ENCODE data around the gene IL16. TPM values are rescaled to one million over a fixed set of nuclear protein-coding genes. Genes with fewer than 3 reads are reported as not detected.

The IL16 gene
- total and polyA plus RNA-seq, 9 of the 15 experiments (the other 6 are each of a cell fraction or from before 2014, with no cell fraction given): 1.4 to 18.8 (median 10.6) TPM

- TF ChIP-seq RAD51 (IDR thresholded peaks at IDR 0.05; ENCODE audit: borderline replicate concordance, low read depth) (no peak), TRIM28 (IDR thresholded peaks at IDR 0.05) (no peak), THAP12 (CRISPR knock-in tag; IDR thresholded peaks at IDR 0.05) (no peak), TAF7 (tag; IDR thresholded peaks at IDR 0.05) (no peak), POLR2H (tag; IDR thresholded peaks at IDR 0.05; ENCODE audit: low read depth) (no peak)
Measured at GRCh38 chr15:81337713-81338157, 141.1 kb downstream of the IL16 start (continued).

GRCh38 chr15:81338170-81339007 lies 141.7 kb downstream of the IL16 start:
- CTCF ChIA-PET (ENCODE audit: low intra/inter-chr PET ratio): no interaction called here
- H3K27me3 ChIP-seq (ENCODE audit: control insufficient read depth in 2 of 2, insufficient read depth in 2 of 2, low read length in 2 of 2): peaks cover 0 to 23% of the 10 kb centered on the region in 2 experiments; a peak in 3 of 5 replicates
- in situ Hi-C loops (cut with MboI) (no loop called here), intact Hi-C loops (cut with micrococcal nuclease) (no loop called here)
- no peak overlapping the region for H3K4me2 ChIP-seq (ENCODE audit: insufficient read depth, low read length)
- no peak overlapping the region for H3K4me3 ChIP-seq
- POLR2A ChIA-PET: interaction anchor here (1.0 to 1.2 kb wide), 2 partner anchors 12 kb away, joined by 3 to 5 read pairs; no protein-coding TSS in a partner anchor
- FAIRE-seq (no peak), DNase-seq (ENCODE audit: extremely low read depth in 1 of 4, low spot score in 3 of 4) (no peak), ATAC-seq (no peak)
- WGBS (ENCODE audit: insufficient coverage, low coverage, missing lambda C conversion rate): 7% methylated on average over 8 of the region's 8 CpGs
- TF ChIP-seq, protein P1, sequence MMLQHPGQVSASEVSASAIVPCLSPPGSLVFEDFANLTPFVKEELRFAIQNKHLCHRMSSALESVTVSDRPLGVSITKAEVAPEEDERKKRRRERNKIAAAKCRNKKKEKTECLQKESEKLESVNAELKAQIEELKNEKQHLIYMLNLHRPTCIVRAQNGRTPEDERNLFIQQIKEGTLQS (IDR thresholded peaks at IDR 0.05): peak; percentile 46; the same call in 1 of the 2 replicates
- TF ChIP-seq, protein P1 (CRISPR knock-in tag; conservative IDR thresholded peaks at IDR 0.05): no peak
- TF ChIP-seq MEIS2 (IDR thresholded peaks at IDR 0.05; ENCODE audit: partially characterized antibody): peak; percentile 54
- TF ChIP-seq, protein P2, sequence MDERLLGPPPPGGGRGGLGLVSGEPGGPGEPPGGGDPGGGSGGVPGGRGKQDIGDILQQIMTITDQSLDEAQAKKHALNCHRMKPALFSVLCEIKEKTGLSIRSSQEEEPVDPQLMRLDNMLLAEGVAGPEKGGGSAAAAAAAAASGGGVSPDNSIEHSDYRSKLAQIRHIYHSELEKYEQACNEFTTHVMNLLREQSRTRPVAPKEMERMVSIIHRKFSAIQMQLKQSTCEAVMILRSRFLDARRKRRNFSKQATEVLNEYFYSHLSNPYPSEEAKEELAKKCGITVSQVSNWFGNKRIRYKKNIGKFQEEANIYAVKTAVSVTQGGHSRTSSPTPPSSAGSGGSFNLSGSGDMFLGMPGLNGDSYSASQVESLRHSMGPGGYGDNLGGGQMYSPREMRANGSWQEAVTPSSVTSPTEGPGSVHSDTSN (CRISPR knock-in tag; IDR thresholded peaks at IDR 0.05; ENCODE audit: low read depth): no peak
- TF ChIP-seq, protein P2 (tag; conservative IDR thresholded peaks at IDR 0.05; ENCODE audit: low read depth): peak; percentile 54
- no peak for TF ChIP-seq STAT5A (IDR thresholded peaks at IDR 0.05; ENCODE audit: borderline replicate concordance, low read length)
- no peak for TF ChIP-seq HOXB6 (CRISPR knock-in tag; IDR thresholded peaks at IDR 0.05; ENCODE audit: borderline replicate concordance)
- H3K79me2 ChIP-seq (ENCODE audit: control insufficient read depth, insufficient read depth, low read length): no peaks in the 10 kb centered on the region
- no peaks in the 10 kb centered on the region for H4K20me1 ChIP-seq (replicated peaks; ENCODE audit: control insufficient read depth, insufficient read depth, low read length)
- H3K9me1 ChIP-seq (ENCODE audit: control insufficient read depth, insufficient read depth, low read length): no peaks in the 10 kb centered on the region
- H3K9ac ChIP-seq (ENCODE audit: insufficient read depth in 1 of 2, low read depth in 2 of 2, low read length in 2 of 2): no peak overlapping the region
- no peak overlapping the region for H2AFZ ChIP-seq (ENCODE audit: low read depth, low read length)
- H3K9me3 ChIP-seq (replicated peaks; ENCODE audit: control insufficient read depth, insufficient read depth, low read depth, low read length): no peaks in the 10 kb centered on the region
- no peaks in the 10 kb centered on the region for H3K36me3 ChIP-seq (ENCODE audit: control insufficient read depth, insufficient read depth, low read length)
- no peaks in the 10 kb centered on the region for H3K4me1 ChIP-seq (replicated peaks in 1 of 2; ENCODE audit: control insufficient read depth in 2 of 2, insufficient read depth in 2 of 2, low read length in 2 of 2)
- BruUV-seq (replicated peaks): no TSS peak
- H3K27ac ChIP-seq (ENCODE audit: extremely low read depth, low read depth, low read length): no peak overlapping the region
